ENCODE results near the gene ASB1.
"Not testable (repeated sequence)": the region's sequence is repeated elsewhere in the genome, so short reads cannot be mapped to it uniquely, and the experiment has no call there.

Gene ASB1

DNA sequence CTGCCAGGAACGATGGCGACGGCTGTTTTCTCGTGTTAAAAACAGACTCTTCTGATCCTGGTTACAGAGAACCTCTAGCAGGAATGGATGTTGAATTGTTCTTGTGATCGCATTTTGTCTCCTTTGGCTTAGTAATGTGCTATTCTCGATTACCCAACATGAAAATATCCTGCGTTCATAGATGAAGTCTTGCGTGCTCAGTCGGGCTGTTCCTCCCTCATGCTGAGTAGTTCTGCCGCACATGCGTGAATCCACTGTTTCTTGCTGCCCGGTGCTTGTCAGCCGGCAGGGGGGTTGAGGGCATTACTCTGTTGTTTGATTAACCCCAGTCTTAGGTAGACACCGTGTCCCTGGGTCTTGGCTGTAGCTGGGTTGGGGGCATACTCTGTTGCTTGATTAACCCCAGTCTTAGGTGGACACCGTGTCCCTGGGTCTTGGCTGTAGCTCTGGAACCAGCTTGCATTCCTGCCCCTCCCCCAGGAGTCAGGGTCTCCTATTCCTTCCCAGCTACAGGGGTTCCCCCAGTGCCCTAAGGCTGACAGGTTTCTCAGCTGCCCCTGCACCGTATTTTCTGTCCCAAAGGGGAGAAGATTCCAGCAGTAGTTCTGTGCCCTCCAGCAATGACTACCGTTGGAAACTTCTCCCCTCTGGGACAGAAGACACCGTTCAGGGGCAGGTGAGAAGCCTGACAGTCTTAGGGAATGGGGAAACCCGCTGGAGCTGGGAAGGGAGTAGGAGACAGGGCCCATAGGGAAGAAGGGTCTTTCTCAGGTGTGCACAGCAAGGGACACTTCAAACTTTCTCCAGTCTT is 22.1 kb upstream of the ASB1 start:
- no peak for DNase-seq

DNA sequence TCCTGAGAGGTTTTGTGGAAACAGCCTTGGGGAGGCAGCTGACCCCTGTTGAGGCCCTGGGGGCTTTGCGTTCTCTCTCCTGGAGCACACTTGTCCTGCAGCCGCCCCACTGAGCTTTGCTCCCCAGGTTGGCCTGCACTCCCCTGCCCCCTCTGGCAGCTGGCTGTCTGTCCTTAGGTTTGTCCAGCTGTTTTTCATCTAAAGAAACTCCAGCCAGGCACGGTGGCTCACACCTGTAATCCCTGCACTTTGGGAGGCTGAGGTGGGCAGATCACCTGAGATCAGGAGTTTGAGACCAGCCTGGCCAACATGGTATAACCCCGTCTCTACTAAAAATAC is 21.5 kb upstream of the ASB1 start:
- not testable (repeated sequence) for DNase-seq

DNA sequence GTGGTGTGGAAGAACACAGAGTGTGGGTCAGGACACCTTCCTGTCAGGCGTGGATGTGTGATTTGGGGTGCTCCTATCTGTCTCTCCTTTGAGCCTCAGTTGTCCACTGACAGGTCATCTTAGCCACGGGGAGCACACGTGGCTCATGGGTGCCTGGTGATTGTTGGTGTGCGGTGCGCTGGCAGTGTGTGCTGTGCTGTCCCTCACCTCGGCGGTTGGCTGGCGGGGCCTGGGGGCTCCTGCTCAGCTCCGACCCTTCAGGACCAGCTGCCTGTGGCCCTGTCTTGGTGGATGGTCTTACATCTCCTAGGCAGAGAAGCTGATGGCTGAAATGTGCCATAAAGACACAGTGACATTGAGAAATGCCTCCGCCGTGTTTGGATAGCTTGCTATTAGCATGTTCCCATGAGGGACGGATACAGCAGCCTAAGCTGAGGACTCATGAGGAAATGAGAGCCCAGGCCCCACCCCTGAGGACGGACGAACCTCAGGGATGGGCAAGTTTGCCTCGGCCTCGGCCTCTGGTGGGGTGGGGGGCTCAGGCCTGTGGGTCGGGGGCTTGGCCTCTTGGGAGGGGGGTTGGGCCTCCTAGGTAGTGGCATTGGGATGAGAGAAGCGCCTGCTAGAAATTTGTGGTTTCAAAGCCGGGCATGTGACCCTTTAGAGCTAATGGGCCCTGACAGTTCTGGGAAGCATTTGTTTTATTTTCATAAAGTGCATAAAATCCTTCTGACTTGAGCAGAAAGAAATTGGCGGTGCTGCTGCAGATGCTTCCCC is 20.3 kb upstream of the ASB1 start:
- DNase-seq, result no peak

DNA sequence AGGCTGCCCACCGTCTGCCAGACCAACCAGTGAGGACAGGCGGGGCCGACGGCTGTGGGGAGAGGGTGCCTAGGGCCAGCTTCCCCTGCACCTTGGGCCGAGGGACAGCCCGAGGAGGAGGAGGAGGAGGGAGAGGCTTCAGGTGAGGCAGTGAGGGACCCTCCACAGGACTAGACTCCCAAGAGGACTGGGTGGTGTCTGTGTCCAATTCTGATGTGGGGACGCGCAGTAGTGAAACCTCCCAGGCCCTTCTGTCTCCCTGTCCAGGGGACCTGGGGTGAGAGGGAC is 19.8 kb upstream of the ASB1 start:
- DNase-seq, result no peak

DNA sequence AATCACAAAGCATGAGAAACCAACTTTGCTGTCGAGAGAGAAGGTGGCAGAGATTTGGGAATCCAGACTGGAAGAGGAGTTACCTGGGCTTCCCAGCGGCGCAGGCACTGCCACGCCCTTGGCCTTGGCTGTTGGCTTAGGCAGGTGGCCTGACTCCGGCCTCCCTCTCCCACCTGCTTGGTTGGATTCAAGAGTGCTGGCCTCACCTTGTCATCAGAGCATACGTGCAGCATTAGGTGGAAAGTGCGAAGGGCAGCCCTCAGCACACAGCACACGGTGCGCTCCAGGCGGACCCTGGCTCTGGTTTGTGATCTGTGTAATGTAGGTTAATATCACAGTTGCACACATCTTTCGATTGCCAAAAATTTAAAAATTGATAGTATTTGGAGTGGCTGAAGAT is 19.2 kb upstream of the ASB1 start:
- DNase-seq, result no peak

DNA sequence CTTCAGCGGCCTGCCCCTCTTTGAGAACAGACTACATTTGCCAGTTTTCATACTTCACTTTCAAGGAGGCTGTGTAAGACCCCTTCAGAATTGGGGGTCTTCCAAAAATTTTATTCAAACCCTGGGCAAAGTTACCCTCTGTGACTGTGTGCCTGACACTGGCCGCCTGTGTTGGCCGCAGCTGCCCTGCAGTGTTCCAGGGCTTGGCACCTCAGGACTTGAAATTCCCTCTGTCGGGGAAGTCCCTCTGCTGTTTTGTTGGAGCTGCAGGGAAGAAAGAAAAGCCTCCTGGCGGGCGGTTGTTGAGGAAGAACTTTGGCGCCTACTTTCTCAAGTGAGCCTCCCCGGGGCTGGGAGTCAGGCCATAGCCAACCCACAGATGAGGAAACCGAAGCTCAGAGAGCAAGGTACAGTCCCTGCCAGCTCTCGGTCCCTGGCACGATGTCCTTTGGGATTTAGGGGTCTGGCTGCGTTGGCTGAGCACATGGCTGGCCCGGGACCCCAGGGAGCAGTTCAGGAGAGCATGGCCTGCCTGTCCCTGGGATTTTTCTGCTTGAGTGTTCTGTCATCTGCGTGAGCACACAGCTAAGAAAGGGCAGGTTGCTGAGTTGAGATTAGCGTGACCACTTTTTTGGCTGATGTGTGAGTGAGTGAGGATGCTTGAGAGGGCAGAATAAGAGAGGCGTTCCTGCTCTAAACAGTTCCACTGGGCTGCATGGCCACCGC is 17.9 kb upstream of the ASB1 start:
- no peak for DNase-seq

DNA sequence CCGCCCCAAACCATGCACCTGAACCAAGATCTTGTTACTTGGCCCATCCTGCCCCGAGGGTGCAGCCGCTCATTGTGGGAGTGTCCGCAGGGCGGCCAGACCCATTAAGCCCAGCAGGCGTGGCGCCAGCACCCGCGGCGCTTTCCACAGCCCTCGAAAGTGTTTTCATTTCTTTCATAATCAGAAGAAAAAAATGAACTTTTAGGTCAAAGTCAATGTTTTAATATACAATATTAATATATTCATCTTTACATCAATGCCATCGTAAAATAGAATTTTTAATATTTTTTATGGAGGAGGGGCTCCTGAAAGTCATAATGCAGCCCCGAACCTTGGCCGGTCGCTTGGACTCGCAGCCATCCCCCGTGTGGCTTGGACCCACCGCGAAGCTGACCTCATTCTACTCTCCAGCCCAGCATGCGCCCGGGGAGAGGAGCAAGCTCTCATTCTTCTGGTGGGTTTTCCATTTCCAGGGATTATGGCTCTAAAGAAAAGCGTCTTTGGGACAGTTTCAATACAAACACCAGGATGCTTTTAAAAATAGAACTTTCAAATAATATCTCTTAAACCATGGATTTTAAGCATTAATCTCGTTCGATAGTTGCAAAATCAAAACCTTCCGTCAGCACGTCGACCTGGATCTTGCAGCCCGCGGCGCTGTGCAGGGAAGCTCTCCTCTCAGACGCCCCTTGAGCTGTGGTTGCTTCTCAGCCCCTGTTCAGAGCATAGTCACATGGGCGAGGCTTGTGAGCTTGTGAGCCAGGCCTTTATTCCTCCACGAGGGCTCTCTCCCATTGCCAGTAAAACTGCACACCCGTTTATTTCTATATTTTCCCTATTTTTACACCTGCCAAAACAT is 17.2 kb upstream of the ASB1 start:
- no peak for DNase-seq

DNA sequence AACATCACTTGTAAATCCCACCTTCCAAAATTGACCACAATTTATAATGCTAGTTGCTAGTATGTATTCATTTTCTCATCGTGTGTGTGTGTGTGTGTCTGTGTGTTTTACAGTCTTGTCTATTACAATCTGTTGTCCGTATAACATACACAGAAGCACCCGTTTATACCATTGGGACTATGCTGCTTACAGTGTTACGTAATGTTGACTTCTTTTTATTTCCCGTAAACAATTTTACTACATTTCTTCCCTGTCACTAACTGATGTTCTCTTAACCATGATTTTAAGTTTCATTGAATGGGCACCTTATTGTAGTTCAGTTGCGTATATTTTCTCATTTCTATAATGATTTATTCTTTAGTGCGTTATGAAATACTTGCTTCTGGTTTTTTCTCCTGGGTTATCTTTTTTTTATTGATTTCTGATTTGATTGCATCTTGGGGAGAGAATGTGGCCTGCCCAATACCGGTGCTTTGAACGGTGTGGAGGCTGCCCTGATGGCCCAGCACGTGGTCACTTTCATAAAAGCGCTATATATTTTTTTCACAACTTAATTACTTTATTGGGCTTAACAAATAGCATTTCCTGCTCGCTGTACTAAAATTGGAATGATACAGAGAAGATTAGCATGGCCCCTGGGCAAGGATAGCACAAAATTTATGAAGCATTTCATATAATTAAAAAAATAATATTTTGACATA is 14.5 kb upstream of the ASB1 start:
- no peak for DNase-seq

DNA sequence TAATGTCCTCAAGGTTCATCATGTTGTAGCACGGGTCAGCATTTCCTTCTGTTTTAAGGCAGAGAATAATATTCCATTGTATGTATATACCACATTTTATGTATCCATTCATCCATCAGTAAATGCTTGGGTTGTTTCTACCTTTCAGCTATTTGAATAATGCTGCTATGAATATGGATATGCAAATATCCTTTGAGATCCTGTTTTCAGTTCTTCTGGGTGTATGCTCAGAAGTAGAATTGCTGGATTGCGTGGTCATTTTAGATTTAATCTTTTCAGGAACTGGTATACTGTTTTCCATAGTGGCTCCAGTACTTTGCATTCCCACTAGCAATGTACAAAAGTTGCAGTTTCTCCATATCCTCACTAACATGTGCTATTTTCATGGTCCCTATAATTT is 13.4 kb upstream of the ASB1 start:
- no peak for DNase-seq

DNA sequence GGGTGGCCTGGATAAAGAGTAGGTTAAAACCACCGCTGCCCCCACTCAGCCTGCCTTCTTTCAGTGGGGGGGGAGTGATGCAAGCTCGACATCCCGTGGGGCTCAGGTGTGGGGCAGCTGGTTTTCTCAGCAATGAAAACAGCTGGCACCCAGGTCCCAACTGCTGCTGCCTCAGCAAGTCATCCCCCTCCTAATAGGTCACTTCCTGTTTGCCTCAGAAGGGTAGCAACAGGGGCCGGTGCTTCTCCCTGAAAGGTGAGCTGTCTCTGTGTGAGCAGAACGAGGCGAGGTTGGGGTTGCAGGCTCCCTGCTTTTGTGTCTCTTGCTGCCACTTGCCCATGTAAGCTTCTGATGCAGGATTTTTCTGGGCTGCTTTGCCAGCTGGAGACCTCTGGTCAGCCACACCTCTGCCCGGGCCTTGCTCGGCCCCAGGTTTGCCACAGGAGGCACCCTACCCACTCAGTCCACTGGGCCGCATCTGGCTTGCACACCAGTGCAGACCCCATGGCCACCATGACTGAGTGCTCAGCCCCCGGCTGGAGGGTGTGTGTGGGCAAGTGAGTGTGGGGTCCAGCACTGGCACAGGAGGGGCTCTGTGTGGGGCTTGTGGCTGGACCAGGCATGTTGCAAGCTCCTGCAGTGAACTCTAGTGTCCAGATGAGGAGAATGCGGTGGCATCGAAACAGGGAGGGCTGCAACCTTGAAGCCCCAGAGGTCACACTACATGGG is 11.5 kb upstream of the ASB1 start:
- no peak for DNase-seq

DNA sequence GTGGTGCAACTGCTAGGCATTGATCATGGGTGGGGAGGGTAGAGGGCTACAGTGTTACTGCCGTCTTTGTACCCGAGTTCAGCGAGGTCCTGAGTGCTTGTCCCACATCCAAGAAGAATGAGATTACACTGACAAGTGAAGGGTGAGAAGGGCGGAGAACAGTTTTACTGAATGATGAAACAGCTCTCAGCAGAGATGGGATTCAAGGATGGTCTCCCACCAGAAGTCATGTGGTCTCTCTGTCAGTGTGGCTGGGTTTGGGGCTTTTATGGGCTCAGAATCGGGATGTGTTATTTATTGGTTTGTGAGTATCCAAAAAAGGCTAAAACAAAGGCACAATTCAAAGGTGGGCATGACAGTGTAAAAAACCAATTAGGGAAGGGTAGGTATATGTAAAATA is 10.8 kb upstream of the ASB1 start:
- no peak for DNase-seq

DNA sequence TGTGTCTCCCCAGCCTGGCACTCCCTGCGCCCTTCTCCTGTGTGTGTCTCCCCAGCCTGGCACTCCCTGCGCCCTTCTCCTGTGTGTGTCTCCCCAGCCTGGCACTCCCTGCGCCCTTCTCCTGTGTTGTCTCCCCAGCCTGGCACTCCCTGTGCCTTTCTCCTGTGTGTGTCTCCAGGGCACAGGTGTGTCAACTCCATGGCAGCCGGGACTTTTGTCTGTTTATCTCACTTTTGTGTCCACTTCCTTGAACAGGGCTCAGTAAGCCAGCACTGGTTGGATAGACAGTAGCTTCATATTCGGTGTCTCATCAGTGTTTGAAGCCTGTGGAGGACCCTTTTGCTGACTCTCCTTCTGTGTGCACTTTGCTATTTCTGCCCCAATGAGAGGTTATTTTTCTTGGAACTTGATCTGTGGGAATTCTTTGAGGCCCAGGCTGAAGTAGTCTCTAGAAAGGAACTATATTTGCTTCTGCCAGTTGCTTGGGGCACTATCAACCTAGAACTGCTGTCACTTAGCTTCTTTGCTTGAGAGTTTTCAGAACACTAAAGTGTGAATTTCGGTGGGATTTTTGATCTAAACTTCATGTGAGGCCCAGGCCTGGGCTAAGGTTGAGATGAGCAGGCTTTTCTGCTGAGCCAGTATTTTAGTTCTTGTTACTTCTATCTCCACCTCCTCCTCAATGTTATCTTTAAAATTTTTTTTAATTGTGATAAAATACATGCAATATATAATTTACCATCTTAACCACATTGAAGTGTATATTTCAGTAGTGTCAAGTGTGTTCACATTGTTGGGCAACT is 8.3 kb upstream of the ASB1 start:
- no peak for DNase-seq

DNA sequence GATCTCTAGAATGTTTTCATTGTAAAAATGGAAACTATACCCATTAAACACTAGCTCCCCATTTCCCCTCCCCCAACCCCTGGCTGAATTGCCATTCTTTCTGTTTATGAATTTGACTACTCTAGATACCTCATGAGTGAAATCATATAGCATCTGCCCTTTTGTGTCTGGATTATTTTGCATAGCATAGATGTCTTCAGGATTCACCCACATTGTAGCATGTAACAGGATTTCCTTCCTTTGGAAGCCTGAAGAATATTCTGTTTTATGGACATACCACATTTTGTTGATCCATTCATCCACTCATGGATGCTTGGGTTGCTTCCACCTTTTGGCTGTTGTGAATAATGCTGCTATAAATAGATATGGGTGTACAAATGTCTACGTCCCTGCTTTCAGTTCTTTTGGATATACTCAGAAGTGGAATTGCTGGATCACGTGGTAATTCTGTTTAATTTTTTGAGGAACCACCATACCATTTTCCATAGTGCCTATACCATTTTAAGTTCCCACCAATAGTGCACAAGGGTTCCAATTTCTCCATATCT is 7.7 kb upstream of the ASB1 start:
- DNase-seq, result no peak

DNA sequence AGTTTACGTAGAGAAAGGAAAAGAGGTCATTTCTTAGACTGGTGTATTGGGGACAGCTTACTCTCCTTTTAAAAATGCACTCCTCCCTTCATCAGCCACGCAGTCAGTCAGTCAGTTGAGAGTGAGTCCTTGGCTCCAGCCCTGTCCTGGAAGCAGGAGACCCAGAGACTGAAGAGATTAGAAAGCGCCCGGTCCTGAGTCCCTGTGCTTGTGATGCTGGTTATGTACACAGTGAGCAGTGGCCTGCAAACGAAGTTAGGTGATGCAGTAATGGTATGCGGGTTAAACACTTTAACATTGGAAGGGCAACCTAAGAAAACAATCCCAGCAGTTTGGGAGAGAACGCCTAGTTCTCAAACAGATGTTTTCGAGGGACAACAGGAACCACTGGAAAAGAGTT is 6.3 kb upstream of the ASB1 start:
- DNase-seq, result no peak

DNA sequence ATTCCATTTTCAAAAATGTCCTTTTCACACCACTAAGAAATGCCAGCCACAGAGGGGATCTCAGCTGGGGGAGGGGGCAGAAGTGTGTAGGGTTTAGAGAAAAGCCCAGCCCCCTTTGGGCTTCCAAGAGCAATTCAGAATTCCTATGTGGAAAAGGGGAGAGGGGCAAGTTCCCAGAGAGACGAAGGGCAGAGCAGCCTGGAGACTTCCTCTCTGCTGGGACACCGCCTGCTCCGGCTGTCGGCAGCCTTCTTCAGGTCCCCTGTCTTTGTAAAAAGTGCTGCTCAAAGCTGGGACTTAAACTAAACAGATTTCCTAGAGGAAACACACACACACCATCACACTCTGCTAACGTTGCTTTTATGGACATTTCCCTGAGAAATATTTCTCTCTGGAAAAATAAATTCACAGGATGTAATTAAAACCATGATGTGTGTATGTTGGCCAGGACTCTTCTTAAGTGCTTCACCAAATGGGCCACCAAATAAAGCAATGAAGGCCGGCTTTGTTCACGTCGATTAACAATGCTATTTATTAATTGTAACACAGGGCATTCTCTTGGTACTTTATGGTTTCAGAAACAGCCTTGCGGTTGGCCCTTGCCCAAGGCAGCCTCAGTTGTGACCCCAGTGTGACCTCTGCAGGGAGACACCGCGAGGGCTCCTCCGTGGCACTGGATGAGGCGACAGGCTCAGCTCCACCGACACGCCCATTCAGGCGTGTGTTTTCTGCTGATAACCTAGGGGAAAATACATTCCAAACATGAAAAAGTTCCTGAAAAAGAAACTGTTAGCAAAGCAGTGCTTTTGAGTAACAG is 5.6 kb upstream of the ASB1 start:
- no peak for DNase-seq

DNA sequence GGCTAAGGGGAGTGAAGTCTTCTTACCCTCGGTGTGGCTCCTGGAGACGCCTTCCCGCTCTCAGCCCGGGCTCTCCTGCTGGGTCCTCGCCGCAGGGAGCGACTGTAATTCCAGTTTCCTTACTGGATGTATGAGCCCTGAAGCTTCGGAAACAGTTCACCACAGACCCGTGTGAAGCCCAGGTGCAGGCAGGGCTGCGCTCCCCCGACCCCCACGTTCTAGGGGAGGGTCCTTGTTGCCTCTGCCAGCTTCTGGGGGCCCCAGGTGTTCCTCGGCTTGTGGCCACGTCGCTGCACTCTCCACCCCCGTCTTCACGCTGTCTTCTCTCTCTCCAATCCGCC is 5.1 kb upstream of the ASB1 start:
- DNase-seq, result no peak

DNA sequence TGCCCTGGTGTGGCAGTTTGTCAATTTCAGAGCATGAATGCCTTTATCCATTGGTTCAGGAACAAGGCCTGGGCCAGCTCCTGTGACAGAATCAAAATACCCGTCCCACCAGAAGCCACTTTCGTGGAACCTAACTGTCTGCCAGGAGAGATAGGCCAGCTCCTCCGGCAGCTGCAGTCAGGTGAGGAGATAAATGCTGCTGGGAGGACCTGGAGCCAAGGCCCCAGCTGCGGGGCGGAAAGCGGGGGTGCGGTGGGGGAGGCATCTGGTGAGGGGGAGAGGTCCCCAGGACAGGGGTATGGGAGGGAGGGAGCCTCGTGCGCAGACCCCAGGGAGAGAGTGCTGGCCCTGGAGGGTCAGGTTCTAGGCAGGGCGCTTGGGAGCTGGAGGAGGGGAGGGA is 4.4 kb upstream of the ASB1 start:
- DNase-seq, result no peak

DNA sequence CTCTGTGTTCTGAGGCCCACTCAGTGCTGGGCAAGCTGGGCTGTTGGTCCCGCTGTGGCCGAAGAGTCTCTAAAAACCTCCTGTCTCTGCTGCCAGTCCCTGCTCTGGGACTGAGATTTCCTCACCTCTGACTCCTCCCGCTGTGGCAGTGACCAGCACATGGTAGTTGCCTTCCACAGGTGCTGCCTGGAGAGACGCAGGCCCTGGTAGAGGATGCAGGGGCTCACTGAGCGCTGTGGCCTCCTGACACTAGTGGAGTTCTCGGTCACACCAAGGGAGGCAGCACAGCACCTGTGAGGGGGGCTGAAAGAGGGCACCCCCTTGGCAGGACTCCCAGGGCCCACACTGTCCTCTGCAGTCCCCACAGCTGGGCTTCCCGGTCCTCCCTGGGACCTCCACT is 3.8 kb upstream of the ASB1 start:
- DNase-seq, result no peak

DNA sequence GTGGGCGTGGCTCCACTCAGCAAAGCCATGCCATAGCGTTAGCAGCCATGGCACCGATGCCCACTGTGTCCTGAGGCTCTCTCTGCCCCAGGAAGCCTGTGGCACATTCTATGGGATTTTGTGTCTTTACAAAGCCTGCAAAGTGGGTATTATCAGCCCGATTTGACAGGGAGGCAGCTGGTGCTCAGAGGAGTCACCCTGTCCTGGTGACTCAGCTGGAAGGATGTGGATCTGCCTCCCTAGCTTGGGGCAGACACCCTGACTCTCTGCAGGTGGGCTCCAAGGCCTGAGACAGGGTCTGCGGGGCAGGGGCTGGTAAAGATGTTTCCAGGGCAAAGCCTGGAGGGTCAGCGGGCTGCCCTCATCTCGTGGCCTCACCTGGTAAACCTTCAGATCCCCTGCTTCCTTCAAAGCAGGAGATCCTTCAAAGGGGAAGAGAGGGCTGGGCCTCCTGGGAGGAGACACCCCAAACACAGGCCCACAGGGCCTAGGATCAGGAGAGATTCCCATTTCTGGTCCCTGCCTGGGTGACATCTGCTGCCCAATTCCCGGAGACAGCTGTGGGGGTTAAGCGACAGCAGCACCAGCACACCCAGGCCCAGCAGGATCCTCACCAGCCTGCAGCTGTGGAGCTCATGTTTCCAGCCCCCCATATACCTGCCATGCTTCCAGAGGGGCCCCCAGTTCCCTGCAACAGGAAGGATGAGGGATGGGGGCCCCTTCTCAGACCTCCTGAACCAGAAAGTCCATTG is 3.0 kb upstream of the ASB1 start:
- DNase-seq, result no peak

Measured in NCI-H1694 treated with DMSO at 0.1 percent for 48 hours (cell line).